Esophagus muscularis mucosa (tissue), 4 donors: Measurements from ENCODE around the gene RPIA. TPM values are rescaled to one million over a fixed set of nuclear protein-coding genes. Genes with fewer than 3 reads are reported as not detected.
"Not testable (repeated sequence)": the region's sequence is repeated elsewhere in the genome, so short reads cannot be mapped to it uniquely, and the experiment has no call there.

Experiments
- DNase-seq: peaks from one replicate; pipeline ENCODE4 v3.0.0-alpha.2; 2017; ENCODE audit errors: extremely low spot score
- H3K27ac ChIP-seq, 4 donors: fragments of 200-600 bp; sonication (generic); replicated peaks in 1 of 4; 1 replicate in 3 of 4; 2 replicates in 1 of 4; pipeline ENCODE4 v1.5.1; 2016 to 2019; ENCODE audit warnings: mild to moderate bottlenecking in 1 of 4
- H3K27me3 ChIP-seq, 4 donors: fragments of 200-600 bp; sonication (generic); one replicate each; pipeline versions ENCODE4 v1.5.1 to v1.6.0; 2016 to 2019
- H3K36me3 ChIP-seq, 4 donors: fragments of 200-600 bp; sonication (generic); one replicate each; pipeline ENCODE4 v1.5.1; 2016 to 2019
- H3K4me1 ChIP-seq, 4 donors: fragments of 200-600 bp; sonication (generic); one replicate each; pipeline ENCODE4 v1.5.1; 2016 to 2019
- H3K4me3 ChIP-seq, 4 donors: fragments of 200-600 bp; sonication (generic); 1 replicate in 2 of 4; 2 replicates in 2 of 4; pipeline ENCODE4 v1.5.1; 2016 to 2019; ENCODE audit warnings: mild to moderate bottlenecking in 4 of 4, moderate library complexity in 1 of 4
- H3K9me3 ChIP-seq, 4 donors: fragments of 200-600 bp; sonication (generic); 1 replicate in 3 of 4; 2 replicates in 1 of 4; pipeline ENCODE4 v1.5.1; 2016 to 2019
- EP300 ChIP-seq: sonication (generic); formaldehyde crosslinking; IDR thresholded peaks from one replicate; pipeline ENCODE4 v1.6.1; 2017; ENCODE audit warnings: antibody characterized with exemption
- POLR2A ChIP-seq: fragments of 450-650 bp; IDR thresholded peaks from one replicate; pipeline ENCODE4 v1.6.1; 2017; ENCODE audit warnings: antibody characterized with exemption, moderate library complexity, mild to moderate bottlenecking, low read depth
- POLR2AphosphoS5 ChIP-seq, 2 donors: sonication (generic); formaldehyde crosslinking; IDR thresholded peaks; one replicate each; pipeline ENCODE4 v1.6.1; 2017; ENCODE audit warnings: antibody characterized with exemption in 2 of 2
- WGBS: methylation state at CpG from one replicate; pipeline ENCODE4 v1.1.5; 2018; 5-methylcytosine and 5-hydroxymethylcytosine counted together
- intact Hi-C: fragments of 100-400 bp; cut with DNase I; formaldehyde crosslinking; loops from one replicate; pipeline ENCODE4 v1.15.1; 2023
- total RNA-seq, 4 donors: library from RNA; depleted of rRNA; stranded (reverse); fragments of >200 nt; gene quantifications; one replicate each; pipeline versions ENCODE4 v1.1.0 to v1.2.1, GENCODE V29; 2016
- TF ChIP-seq, protein P1 (sequence below), 3 experiments: fragments of 200-600 bp in 2 of 3; fragments of 450-650 bp in 1 of 3; sonication (generic) in 2 of 3; IDR thresholded peaks; one replicate each; pipeline ENCODE4 v1.5.1; 2017 to 2019; ENCODE audit warnings: antibody characterized with exemption in 3 of 3, mild to moderate bottlenecking in 2 of 3, moderate library complexity in 1 of 3

RPIA gene
- 1 to 10 TPM; 6.6 to 8.6 (median 7.4) TPM for total RNA-seq

DNA sequence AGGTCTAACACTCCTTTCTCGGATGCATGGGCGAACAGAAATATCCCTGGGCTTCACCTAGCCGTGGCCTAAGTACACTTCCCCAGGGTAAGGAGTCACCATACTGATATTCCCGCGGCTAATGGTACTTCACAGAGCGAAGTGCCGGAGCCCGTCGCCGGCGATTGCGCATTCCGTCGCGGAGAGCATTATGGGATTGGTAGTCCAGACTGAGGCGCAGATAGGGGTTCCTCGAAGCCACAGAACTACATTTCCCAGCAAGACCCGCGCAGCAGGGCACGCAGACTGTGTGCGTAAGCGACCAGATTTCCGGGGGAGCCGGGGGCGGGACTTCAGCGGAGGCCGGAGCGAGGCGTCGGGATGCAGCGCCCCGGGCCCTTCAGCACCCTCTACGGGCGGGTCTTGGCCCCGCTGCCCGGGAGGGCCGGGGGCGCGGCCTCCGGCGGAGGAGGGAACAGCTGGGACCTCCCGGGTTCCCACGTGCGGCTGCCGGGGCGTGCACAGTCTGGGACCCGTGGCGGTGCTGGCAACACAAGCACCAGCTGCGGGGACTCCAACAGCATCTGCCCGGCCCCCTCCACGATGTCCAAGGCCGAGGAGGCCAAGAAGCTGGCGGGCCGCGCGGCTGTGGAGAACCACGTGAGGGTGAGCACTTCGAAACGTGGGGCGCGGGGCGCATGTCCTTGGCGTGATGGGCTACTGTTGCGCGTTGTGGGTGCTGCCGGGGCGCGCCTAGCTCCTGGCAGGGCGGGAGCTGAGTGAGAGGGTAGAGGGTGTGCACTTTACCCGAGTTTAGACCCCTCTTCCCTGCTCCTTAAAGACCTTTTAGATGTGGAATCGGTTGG is at the start of gene RPIA:
Gene RPIA (plus strand): TSS at position 335 of the 845 bp plus-strand sequence. CDS start 26 bp downstream, at position 361.
- Histone ChIP-seq H3K27me3 (no peaks in the 10 kb centered on the region), H3K4me1 (peaks cover 18 to 34% (median 29%) of the 10 kb centered on the region in 4 donors), H3K4me3 (peak within 1 kb of the TSS; percentile 70 to 96 (median 78)), H3K9me3 (no peaks in the 10 kb centered on the region), H3K36me3 (no peaks in the 10 kb centered on the region), H3K27ac (peak within 1 kb of the TSS; percentile 73 to 85 (median 82))
- TF ChIP-seq, protein P1, sequence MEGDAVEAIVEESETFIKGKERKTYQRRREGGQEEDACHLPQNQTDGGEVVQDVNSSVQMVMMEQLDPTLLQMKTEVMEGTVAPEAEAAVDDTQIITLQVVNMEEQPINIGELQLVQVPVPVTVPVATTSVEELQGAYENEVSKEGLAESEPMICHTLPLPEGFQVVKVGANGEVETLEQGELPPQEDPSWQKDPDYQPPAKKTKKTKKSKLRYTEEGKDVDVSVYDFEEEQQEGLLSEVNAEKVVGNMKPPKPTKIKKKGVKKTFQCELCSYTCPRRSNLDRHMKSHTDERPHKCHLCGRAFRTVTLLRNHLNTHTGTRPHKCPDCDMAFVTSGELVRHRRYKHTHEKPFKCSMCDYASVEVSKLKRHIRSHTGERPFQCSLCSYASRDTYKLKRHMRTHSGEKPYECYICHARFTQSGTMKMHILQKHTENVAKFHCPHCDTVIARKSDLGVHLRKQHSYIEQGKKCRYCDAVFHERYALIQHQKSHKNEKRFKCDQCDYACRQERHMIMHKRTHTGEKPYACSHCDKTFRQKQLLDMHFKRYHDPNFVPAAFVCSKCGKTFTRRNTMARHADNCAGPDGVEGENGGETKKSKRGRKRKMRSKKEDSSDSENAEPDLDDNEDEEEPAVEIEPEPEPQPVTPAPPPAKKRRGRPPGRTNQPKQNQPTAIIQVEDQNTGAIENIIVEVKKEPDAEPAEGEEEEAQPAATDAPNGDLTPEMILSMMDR (IDR thresholded peaks at IDR 0.05), result peak; percentile 49 to 68 (median 62)
- TF ChIP-seq EP300 (no peak), POLR2A (peak; percentile 36), POLR2AphosphoS5 (IDR thresholded peaks at IDR 0.05) (peak; percentile 83 to 91)
- intact Hi-C loops, result loop anchor here (5.0 kb wide), 1 partner anchor 64 kb away; the partner anchor contains the start of gene EIF2AK3
- peak; percentile 99 for DNase-seq
- 0% methylated on average over 35 of the region's 71 CpGs for WGBS

DNA sequence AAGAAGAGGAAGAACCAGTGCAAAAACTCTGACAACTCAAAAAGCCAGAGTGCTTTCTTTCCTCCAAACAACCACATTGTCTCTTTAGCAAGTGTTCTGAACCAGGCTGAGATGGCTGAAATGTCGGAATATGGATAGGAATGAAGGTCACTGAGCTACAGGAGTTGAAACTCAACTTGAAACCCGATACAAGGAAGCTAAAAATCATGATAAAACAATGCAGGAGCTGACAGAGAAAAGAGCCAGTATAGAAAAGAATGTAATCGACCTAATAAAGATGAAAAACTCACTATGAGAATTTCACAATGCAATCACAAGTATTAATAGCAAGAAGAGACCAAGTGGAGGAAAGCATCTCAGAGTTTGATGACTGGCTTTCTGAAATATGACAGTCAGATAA is 49.2 kb upstream of the RPIA start:
- no peaks in the 10 kb centered on the region for H3K36me3 ChIP-seq

DNA sequence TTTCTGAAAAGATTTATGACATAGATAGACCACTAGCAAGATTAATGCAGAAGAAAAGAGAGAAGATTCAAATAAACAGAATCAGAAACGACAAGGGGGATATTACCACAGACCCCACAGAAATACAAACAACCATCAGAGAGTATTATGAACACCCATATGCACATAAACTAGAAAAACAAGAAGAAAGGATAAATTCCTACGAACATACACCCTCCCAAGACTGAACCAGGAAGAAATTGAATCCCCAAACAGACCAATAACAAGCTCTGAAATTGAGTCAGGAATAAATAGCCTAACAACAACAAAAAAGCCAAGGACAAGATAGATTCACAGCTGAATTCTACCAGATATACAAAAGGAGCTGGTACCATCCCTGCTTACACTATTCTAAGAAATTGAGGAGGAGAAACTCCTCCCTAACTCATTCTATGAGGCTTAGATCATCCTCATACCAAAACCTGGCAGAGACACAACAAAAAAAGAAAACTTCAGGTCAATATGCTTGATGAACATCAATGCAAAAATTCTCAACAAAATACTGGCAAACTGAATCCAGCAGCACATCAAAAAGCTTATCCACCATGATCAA is 46.1 kb upstream of the RPIA start:
- H3K4me3 ChIP-seq, intact Hi-C loops, DNase-seq, H3K4me1 ChIP-seq, H3K27ac ChIP-seq, H3K9me3 ChIP-seq, H3K36me3 ChIP-seq: not testable (repeated sequence)
- WGBS, result 57% methylated on average over 2 of the region's 2 CpGs
- H3K27me3 ChIP-seq, result peaks cover 0 to 10% (median 0%) of the 10 kb centered on the region in 4 donors

More for the DNA sequence above, 49.2 kb upstream of the RPIA start:
- peaks cover 0 to 10% (median 0%) of the 10 kb centered on the region in 4 donors for H3K27me3 ChIP-seq
- WGBS, result 57% methylated on average over 3 of the region's 3 CpGs
- TF ChIP-seq EP300 (no peak), POLR2A (no peak), POLR2AphosphoS5 (IDR thresholded peaks at IDR 0.05) (no peak)
- TF ChIP-seq, protein P1 (IDR thresholded peaks at IDR 0.05), result no peak
- no peaks in the 10 kb centered on the region for H3K4me1 ChIP-seq
- no peak for DNase-seq
- H3K9me3 ChIP-seq, result no peaks in the 10 kb centered on the region
- intact Hi-C loops, result no loop called here
- H3K4me3 ChIP-seq, result no peak overlapping the region
- H3K27ac ChIP-seq, result no peak overlapping the region

DNA sequence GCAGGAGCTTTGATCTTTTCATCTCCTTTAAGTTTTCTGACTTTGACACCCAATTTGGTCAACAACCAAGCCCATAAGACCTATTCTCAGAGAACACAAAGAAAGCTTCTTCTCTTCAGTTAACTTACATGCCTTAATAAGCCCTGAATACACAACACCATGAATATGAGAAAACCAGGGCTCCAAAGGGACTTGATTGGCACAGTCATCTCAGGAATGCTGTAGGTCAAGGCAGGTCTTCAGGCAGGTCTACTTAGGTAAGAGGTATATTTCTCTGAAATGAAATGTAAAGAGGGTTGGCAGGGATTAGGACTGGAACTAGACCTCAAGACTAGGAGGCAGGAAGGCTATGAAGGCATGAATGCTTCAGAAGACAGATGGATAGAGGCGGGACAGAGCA is 39.8 kb upstream of the RPIA start:
- H3K27me3 ChIP-seq, result no peaks in the 10 kb centered on the region
- TF ChIP-seq, protein P1 (IDR thresholded peaks at IDR 0.05), result no peak
- TF ChIP-seq POLR2AphosphoS5 (IDR thresholded peaks at IDR 0.05), result no peak
- TF ChIP-seq POLR2A, result no peak
- no peaks in the 10 kb centered on the region for H3K36me3 ChIP-seq
- no peaks in the 10 kb centered on the region for H3K4me1 ChIP-seq
- 84% methylated on average over 1 of the region's 1 CpG for WGBS
- DNase-seq, result no peak
- H3K4me3 ChIP-seq, result no peak overlapping the region
- no peaks in the 10 kb centered on the region for H3K9me3 ChIP-seq
- H3K27ac ChIP-seq, result no peak overlapping the region
- intact Hi-C loops, result no loop called here

DNA sequence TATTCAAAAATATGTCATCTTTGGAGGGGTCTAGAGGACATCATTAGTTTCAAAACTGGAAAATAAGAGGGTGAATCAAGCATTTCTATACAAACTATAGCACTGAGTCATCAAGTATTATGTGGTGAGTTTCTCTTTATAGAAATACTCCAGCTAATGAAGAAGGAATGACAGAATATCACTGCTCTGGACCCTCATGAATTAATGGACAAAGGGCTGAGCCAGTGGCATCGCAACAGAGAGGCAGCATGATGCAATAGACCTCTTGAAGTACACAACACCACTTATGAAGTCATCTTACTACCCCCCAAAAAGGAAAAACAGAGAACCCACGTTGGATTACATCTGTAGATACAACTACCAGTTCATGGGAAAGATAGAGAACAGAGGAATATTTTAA is 36.8 kb upstream of the RPIA start:
- no peak for TF ChIP-seq POLR2A
- TF ChIP-seq, protein P1 (IDR thresholded peaks at IDR 0.05), result no peak
- no peak for TF ChIP-seq POLR2AphosphoS5 (IDR thresholded peaks at IDR 0.05)
- TF ChIP-seq EP300, result no peak
- no peak for DNase-seq
- Histone ChIP-seq H3K4me3 (no peak overlapping the region), H3K4me1 (peaks cover 0 to 15% (median 10%) of the 10 kb centered on the region in 4 donors), H3K27me3 (no peaks in the 10 kb centered on the region), H3K36me3 (no peaks in the 10 kb centered on the region), H3K27ac (no peak overlapping the region), H3K9me3 (no peaks in the 10 kb centered on the region)
- intact Hi-C loops, result no loop called here
- 77% methylated on average over 2 of the region's 2 CpGs for WGBS
